Measurements from ENCODE around the gene MAGIX.

GRCh38 chrX:49162620-49163019 lies at the start of gene MAGIX:
- no peak for TF ChIP-seq CTCF (conservative IDR thresholded peaks at IDR 0.05; ENCODE audit: low read depth, low read length)
- no peak for TF ChIP-seq POLR2A (IDR thresholded peaks at IDR 0.05; ENCODE audit: low read depth, low read length)
- TF ChIP-seq NFE2L2 (IDR thresholded peaks at IDR 0.05; ENCODE audit: low read depth, low read length) = no peak
- no peak for TF ChIP-seq MXI1 (IDR thresholded peaks at IDR 0.05; ENCODE audit: borderline replicate concordance, low read depth, low read length)
- TF ChIP-seq MAZ (IDR thresholded peaks at IDR 0.05; ENCODE audit: borderline replicate concordance, low read depth, low read length) = no peak
- no peak for TF ChIP-seq ELK1 (IDR thresholded peaks at IDR 0.05; ENCODE audit: borderline replicate concordance, low read depth, low read length)
